HG03469 (cell line): ENCODE results near the gene SLC6A4.

Experiments
- ATAC-seq: cut with Tn5 transposase; IDR thresholded peaks from one replicate; pipeline ENCODE4 v1.9.1; 2021; ENCODE audit warnings: mild to moderate bottlenecking, moderate library complexity, moderate number of reproducible peaks; ENCODE audit not compliant: unreplicated experiment

Gene SLC6A4

DNA sequence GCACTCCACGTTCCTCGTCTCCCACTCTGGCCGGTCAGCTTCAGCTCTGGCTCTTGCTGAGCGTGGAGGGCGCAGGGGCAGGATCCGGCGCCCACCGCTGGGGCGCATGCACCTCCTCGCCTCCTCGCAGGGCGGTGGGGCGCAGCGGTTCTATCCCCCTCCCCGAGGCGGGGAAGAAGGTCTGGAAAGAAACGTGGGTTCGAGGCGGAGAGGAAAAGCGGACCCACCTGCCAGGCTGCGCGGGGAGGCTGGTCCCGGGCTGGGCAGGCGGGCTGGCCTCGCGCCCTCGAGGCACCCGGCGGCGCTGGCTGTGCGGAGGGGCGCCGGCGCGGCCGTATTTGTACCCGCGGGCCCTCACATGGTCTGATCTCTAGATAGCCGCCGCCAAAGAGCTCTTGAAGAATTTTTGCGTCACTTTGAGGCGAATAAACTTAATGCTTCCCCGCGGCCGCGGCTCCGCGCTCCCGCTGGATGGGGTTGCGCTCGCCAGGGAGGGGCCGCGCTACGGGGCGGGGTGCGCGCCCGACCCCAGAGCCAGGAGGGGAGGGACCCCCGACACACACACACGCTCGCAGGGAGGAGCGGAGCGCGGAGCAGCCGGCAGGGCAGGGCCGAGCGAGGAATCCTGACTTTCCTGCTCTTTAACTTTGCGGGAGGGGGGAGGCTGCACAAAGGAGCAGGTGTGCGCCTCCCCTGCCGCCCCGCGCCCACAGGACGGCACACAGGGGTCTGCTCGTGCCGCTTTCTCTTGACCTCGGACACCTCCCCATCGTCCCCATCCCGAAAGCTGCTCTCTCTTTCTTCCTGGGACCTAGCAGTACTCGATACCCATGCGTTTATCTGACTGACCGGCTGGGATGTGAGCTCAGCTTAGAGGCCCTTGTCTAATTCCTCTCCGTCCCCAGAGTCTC lies at the start of gene SLC6A4:
Gene SLC6A4, minus strand, starts transcription at position 312 of the 911 bp plus-strand sequence. CDS start 13,739 bp downstream, outside the sequence.
- ATAC-seq = no peak

DNA sequence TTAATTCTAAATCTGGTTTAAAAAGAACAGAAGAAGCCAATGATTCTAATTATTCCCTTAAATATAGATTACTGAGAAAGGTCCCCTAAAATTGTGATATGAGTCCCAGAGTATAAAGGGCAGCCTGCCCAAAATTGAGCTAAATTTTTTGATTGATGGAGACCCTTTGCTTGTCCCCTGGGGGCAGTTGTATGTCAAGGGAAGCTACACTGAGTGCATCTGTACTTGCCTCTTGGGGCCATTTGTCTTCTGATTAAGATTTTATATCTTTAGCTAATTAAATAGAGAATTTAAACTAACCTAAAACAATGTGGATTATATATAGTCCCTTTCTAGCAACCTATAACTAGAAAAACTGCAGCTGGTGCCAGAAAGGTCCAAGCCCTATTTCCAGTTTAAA lies 43.7 kb upstream of the SLC6A4 start:
- no peak for ATAC-seq

DNA sequence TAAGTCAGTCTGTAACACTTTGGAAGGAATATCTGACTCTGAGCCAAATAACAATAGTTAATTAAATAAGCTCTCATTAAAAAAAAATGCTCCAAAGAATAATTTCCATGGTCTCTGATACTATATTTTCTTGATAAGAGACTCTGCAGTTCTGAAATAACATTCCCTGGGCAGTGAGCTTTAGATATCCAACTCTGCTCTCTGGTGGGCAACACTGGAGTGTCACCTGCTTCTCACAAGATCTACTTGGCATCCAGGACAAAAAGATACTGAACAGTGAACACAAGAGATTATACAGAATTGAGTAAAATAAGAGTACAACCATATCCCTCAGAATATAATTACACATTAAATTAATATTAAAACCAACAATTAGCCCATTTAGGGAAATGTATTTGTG lies 42.5 kb upstream of the SLC6A4 start:
- no peak for ATAC-seq

DNA sequence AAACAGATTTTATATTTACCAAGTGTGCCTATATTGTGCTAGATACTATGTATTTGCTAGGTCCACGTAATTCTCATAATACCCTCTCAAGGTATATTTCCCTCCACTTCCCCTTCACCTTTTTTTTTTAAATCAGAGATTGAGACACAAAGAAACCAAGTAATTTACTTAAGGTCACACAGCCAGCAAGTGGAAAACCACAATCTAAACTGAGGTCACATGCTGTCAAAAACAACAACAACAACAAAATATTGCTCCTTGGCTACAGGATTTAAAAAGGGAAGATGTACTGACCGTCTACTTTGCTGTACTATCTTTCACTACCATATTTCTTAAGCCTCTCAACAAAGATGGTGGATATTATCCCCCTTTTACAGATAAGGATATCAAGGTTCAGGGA lies 40.4 kb upstream of the SLC6A4 start:
- no peak for ATAC-seq

DNA sequence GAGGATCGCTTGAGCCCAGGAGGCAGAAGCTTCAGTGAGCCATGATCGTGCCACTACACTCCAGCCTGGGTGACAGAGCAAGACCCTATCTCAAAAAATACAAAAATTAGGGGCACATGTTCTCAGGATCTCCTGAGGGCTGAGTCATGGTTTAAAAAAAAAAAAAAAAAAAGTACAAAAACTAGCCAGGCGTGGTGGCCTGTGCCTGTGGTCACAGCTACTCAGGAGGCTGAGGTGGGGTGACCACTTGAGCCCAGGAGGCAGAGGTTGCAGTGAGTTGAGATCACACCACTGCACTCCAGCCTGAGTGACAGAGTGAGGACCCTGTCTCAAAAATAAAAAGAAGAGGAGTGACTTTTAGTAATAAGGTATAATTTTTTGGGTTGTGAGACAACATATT lies 39.4 kb upstream of the SLC6A4 start:
- no peak for ATAC-seq

DNA sequence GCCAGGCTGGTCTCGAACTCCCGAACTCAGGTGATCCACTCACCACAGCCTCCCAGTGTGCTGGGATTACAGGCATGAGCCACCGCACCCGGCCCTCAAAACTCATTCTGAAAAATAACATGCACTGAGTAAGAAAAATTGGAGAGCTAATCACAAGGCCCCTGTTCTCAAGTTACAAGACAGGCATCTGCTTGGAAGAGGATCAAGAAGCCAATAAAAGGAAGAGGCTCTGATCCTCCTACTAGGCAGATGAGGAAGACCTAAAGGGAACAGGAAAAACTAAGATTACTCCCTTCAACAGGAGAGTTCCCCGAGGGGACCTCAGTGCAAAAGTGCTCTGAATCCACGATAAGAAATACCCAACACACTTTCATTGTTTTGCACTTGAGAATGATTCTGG lies 37.9 kb upstream of the SLC6A4 start:
- no peak for ATAC-seq

DNA sequence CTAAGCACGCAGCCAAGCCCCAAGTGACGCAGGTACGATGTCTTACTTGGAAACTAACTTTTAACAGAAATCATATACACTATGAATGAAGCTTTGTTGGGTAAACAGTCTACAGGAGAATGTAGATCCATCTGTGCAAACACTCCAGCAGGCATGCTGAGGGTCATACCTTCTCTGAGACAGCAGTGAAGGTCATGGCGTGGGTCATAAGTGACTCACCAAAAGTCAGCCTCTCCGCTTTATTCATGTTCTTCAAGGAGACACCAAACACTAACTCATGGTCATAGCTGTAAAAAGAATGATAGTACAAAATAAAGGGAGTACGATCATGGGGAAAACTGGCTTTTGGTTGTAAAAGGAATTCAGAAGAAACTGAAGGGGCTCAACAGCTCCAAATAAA lies 35.6 kb upstream of the SLC6A4 start:
- no peak for ATAC-seq

DNA sequence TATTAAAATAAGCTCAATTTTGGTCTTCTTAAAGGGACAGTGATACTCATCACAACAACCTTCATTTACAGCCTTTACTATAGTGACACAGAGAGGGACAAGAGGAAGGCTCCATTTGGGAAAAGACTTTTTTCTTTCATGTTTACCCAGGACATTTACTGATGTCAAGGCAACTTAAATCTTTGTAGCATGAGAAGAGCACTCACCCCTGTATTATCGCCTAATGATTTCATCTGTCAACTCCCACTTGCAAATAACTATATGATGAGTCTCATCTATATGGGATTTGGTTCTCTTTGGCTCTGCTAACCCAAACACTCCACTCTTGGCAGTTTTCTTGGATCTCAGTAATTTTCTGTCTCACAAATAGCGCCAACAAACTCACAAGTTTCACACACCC lies 32.1 kb upstream of the SLC6A4 start:
- ATAC-seq = no peak

DNA sequence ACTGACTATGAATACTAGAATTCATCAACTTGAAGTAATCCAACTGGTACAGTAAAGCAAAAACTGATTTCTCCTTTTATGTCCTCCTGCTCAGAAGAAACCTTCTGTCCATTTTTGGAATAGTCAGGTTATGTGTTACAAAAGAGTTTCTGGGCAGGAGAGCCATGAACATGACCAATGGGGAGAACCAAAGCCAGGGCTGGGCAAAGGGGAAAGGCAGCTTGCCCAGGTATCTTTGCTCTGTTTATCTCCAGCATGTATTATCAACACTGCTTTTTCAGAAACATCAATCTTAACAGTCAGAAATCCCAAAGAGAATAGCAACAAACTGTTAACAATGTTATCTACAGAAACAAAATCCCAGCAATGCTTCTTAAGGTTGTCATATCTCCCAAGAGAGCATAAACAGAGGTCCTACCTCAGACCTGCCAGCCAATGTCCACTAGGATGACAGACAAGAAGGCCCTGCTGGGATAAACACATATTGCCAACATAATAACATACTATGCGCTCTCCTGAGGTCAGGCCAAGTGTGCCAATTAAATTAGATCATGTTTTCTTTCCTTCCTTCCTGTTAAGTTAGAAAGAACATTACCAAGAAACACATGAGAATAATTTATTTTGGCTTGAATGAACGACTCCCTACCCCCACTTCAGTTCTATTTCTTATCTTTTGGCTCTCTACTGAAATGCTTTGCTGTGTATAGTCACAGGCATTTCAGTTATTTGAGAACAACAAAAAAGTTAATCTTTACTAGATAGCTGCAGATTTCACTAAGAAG lies 28.2 kb upstream of the SLC6A4 start:
- no peak for ATAC-seq

DNA sequence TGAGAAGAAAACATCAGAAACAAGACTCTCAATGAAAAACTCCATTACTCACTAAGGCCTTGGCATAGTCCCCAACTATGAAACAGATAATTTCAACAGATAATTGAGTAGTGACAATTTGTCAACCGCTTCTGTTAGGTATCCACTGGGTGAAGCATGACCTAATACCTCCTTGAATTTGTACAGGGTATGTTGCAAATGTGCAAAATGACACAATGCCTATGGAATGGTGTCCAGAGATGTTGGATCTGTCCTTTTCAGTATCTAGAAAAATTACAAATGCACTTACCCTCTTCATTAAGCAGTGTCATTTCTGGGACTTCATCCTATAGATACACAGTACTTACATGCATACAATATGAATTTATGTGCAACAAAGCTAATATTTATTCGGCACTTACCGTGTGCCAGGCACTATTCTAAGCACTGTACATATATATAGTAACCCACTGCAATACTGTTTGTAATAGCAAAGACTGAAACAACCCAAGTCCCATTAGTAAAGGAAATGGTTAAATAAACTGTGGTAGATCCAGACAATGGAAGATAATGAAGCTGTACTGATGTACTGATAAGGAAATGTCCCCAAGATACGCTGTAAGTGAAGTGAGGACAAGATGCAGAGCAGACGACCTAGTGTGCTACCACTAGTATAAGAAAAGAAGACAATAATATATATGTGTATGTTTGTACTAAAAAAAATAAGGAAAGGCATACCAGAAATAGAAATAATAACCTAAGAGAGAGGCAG lies 21.4 kb upstream of the SLC6A4 start:
- ATAC-seq = no peak

DNA sequence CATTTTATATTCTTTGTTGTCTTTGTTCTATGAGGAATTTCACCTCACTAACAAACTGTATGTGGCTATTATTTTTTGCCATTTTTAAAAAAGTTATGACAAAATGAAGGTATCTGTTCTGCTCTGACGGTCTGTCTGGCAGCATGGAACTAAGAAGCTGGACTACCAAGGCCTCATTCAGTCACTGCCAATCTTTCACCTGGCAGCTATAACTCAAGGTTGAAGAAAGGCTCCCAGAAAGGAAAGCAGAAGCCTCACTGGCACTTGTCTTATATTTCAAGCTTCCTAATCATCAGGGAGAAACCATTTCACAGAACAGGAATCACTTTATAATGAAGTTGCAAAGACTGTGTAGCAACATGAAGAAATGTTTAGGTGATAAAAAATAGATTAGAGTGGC lies 18.7 kb upstream of the SLC6A4 start:
- ATAC-seq = no peak

DNA sequence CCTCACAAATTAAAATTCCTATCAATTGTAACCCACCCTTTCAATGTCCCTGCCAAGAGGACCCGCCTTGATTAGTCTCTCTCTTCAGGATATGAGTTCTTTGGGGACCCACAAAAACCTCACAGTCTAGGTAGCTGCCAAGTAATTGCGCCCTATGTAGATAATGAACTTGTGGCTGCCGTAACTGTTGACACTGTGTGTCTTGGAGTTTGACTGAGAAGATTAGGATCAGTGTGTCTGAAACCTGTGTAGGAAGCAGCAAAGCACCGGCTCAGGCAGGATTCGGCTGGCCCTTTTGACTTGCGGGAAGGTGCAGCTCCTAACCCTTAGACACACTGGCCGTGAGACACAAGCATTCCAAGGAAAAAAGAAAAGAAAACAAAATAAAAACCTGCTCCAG lies 17.8 kb upstream of the SLC6A4 start:
- no peak for ATAC-seq

DNA sequence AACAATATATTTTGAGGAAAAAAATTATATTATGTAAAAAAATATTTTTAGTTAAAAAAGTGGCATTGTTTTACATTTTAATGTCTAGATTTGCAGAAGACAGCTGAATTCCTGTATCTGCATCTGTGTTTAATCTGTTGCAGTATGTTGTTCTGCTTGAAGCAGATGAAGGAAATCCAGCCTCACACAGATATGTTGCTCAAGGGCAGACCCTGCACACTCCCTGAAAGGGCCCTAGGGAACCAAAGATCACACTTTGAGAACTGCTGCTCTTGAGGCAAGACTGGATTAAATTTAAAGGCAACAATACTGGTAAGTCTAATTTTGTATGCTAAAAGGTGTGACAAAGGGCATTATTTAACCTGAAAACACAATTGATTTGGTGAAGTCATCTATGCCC lies 16.4 kb upstream of the SLC6A4 start:
- ATAC-seq = no peak

DNA sequence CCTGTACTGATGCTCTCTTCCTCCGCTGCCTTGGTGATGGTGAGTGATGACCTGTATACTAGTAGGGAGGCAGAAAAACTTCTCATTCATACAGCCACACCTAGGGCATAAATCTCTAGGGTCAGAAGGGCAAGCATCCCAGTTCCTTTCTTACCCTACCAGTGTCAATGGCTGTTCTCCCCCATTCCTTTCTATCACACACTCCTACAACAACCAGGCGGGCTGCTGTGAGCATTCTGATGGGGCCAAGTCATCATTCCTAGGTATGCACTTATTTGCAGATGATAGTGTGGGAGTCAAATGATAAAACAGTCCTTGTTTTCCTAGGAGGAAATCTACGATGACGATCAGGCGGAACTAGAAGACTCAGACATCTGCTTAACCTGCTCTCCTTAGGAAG lies 14.0 kb upstream of the SLC6A4 start:
- no peak for ATAC-seq

DNA sequence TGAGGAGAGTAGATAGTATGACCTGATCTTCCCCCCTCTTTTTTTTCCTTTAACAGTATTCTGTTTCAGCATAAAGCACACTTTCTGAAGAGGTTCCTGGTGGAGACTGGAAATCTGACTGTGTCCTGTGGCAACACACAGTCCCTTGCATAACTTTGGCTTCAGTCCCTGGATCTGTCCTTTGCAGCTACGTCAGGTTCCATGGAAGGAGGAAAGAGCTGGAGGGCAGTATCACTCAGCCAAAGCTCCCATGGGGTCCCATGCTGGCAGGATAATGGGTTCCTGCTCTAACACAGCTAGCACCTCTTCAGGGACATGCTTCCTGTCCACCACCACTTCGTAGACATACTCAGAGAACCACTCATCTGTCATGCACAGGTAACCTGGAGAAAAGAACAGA lies 13.3 kb upstream of the SLC6A4 start:
- ATAC-seq = no peak

DNA sequence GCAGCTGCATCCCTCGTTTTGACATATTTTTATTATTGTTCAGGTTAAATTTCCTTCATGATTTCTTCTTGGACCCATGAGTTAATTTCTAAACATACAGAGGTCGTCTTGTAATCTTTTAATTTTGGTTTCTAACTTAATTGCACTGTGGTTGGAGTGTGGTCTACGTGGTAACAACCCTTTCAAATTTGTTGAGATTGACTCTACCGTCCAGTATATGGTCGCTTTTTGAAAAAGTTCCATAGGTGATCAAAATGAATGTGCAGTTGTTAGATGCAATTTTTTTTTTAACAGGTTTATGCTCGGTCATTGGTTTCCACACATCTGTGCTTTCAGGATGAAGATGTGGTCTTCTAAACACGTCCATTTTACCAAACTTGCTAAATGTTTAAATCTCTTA lies 11.0 kb upstream of the SLC6A4 start:
- no peak for ATAC-seq

DNA sequence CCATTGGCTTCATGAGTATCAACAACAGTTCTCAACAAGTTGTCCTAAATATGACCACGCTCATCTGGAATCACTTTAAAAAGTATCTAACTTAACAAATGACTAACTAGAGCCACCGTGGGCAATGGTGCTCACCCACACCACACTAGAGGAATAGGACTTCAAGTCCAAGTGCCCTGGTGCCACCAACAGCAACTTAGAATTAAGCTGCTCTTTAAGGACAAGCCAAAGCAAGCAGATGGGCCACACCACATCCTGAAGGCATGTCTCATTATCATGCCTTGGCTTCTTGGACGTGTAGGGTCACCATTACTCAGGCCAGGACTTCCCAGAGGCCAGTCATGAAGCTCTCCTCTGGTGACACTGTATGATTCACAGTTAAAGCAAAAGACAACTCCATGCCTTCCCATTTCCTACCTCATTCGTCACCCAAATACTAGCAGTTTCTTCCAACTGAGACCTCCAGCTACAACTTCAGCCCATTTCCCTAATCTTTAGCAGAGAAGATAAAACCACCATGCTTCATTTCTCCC lies 9.4 kb upstream of the SLC6A4 start:
- no peak for ATAC-seq

DNA sequence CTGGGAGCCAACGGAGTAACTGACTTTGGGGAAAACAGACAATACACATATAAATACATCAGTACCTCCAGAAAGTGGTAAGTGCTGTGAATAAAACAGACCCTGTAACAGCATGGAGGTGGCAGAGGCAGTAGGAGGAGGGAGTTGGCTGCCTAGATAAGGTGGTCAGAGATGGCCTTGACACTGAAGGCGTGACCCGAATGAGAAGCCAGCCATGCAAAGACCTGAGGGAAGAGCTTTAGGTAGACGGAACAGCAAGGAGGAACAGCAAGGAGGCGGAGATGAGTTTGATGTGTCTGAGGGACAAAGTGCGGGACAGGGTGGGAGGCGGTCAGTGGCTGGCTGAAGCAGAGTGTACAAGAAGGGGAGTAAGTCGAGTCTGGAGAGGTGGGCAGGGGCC lies 8.1 kb upstream of the SLC6A4 start:
- no peak for ATAC-seq

DNA sequence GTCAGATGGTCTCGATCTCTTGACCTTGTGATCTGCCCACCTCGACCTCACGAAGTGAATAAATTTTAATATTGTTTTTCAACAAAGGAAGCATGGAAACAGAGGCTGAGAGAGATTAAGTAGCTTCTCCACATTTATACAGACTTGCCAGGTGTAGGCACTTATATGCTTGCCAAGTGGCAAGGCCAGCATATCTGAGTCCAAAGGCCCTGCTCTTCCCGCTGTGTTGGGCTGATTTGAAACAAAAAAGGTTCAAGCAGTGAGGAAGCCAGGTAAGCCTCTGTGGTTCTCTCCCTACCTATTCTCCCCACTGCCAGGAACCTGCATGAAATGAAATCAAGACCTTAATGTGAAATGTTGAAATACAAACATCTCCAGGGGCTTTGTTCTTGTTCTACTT lies 7.5 kb upstream of the SLC6A4 start:
- no peak for ATAC-seq

DNA sequence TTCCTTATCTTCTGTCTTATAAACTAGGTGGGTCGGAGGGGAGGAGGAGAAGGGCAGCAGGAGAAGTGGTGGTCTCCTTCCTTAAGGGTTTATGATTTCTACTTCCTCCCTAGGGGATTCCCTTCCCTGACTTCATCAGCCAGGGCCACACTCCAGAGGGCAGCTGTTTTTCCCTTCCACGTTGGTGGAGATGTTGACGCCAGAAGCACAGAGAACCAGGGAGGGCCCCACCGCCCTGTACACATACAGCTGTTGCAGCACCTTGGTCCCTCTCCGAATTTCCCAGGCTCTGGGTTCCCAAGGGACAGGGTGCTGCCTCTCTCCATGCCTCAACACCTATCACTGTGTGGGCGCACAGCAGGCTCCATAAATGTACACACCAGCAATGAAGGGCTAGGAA lies 5.6 kb upstream of the SLC6A4 start:
- no peak for ATAC-seq

DNA sequence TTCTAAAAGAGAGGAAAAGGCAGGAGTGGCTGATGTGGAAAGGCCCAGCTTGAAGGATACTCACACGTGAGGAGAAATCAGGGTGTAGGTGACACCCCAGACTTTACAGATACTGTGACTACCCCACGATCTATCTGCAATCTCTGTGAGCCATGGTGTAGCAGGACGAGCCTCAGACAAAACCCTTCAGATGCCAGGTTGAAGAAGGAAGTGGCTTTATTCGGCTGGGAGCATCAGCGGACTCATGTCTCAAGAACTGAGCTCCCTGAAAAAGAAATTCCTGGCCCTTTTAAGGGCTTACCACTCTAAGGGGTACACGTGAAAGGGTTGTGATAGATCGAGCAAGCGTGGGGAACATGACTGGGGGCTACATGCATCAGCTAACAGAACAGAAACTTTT lies 4.7 kb upstream of the SLC6A4 start:
- no peak for ATAC-seq
